Measurements from ENCODE around the gene KLHL6. TPM values are rescaled to one million over a fixed set of nuclear protein-coding genes. Genes with fewer than 3 reads are reported as not detected.

Gene KLHL6
- total RNA-seq, 1 experiment from 2014 or later: not detected

GRCh38 chr3:183587336-183587735, 31.8 kb upstream of the KLHL6 start:
- no peak overlapping the region for H3K18ac ChIP-seq (ENCODE audit: insufficient read length, low read depth, low read length)
- H3K9ac ChIP-seq (ENCODE audit: extremely low read depth, insufficient read length, low read length): no peak overlapping the region
- Mint-ChIP-seq H3K4me3 (no peak overlapping the region), H3K27ac (peak overlapping the region in 1 of 3 experiments; percentile 1; a peak in 1 of 7 replicates), H3K4me1 (peaks cover 30 to 35% of the 10 kb centered on the region in 2 experiments), H3K9me3 (no peaks in the 10 kb centered on the region), H3K27me3 (ENCODE audit: low read depth) (peaks cover 2% of the 10 kb centered on the region; the same call in 1 of the 2 replicates), H3K36me3 (ENCODE audit: insufficient read depth in 1 of 3, low read depth in 3 of 3) (no peaks in the 10 kb centered on the region)
- no peaks in the 10 kb centered on the region for H3K79me1 ChIP-seq (ENCODE audit: insufficient read depth, low read depth, low read length, poor library complexity, severe bottlenecking)
- peaks cover 5% of the 10 kb centered on the region; the same call in 1 of the 2 replicates for H3K4me1 ChIP-seq (ENCODE audit: insufficient read depth, low read length)
- no peak overlapping the region for H2BK5ac ChIP-seq (ENCODE audit: insufficient read length, low read length)
- H3T11ph ChIP-seq (ENCODE audit: low read length): no peak overlapping the region
- H2AK5ac ChIP-seq (ENCODE audit: insufficient read length, low read length): no peak overlapping the region
- no peak overlapping the region for H4K91ac ChIP-seq (ENCODE audit: insufficient read length, low read depth, low read length)
- no peak overlapping the region for H3K14ac ChIP-seq (ENCODE audit: insufficient read depth, low read length)
- no peak overlapping the region for H3K27ac ChIP-seq (ENCODE audit: insufficient read length, low read depth, low read length)
- no peaks in the 10 kb centered on the region for H3K27me3 ChIP-seq (ENCODE audit: insufficient read depth, low read length)
- no peaks in the 10 kb centered on the region for H3K79me2 ChIP-seq (ENCODE audit: insufficient read depth, low read length)
- H2BK12ac ChIP-seq (ENCODE audit: insufficient read length, low read depth, low read length): no peak overlapping the region
- no peak for DNase-seq
- H3K4ac ChIP-seq (ENCODE audit: low read depth, low read length): no peak overlapping the region
- no peak overlapping the region for H2BK15ac ChIP-seq (ENCODE audit: low read depth, low read length)
- no peak overlapping the region for H4K8ac ChIP-seq (replicated peaks; ENCODE audit: insufficient read length, low read depth, low read length)
- no peak overlapping the region for H2BK120ac ChIP-seq (ENCODE audit: low read depth, low read length, poor library complexity, severe bottlenecking)
- no peaks in the 10 kb centered on the region for H4K20me1 ChIP-seq (ENCODE audit: control insufficient read depth, insufficient read depth, insufficient read length)
- no peak overlapping the region for H4K5ac ChIP-seq (ENCODE audit: insufficient read length, low read depth, low read length)
- H2AFZ ChIP-seq (ENCODE audit: low read length): no peak overlapping the region
- H3K23ac ChIP-seq (ENCODE audit: insufficient read length, low read depth, low read length): no peak overlapping the region
- no peak overlapping the region for H3K56ac ChIP-seq (ENCODE audit: insufficient read length, low read depth, low read length)
- H3K23me2 ChIP-seq (ENCODE audit: insufficient read length, low read depth, low read length, poor library complexity, severe bottlenecking): no peaks in the 10 kb centered on the region
- WGBS (ENCODE audit: extremely low coverage, insufficient read length, low lambda C conversion rate): no CpG with 5 or more reads among the region's 2 CpGs
- no peak overlapping the region for H2BK20ac ChIP-seq (ENCODE audit: low read depth, low read length, poor library complexity, severe bottlenecking)
- H3K4me2 ChIP-seq (ENCODE audit: insufficient read depth, insufficient read length, low read length): no peak overlapping the region
- TF ChIP-seq CTCF (conservative IDR thresholded peaks at IDR 0.05): no peak
- H3K9me3 ChIP-seq (ENCODE audit: control insufficient read depth, low read depth, low read length): no peaks in the 10 kb centered on the region

Data from H9 (cell line).